Activated CD4-positive, alpha-beta T cell treated with anti-CD3 and anti-CD28 coated beads for 4 hours (primary cell): Measurements from ENCODE around the gene TLN1.
A peak's percentile ranks its signal among the peaks of the same experiment; 100 is the strongest.

Experiments used
- DNase-seq, 2 donors: peaks; one replicate each; pipeline ENCODE4 v3.0.0-alpha.2; 2020

The TLN1 gene

GRCh38 chr9:35660966-35661415 lies 71.0 kb downstream of the TLN1 start:
- DNase-seq, result no peak

- DNase-seq, result no peak
Measured at GRCh38 chr9:35659340-35659739, 72.7 kb downstream of the TLN1 start.

GRCh38 chr9:35658968-35659220 lies 73.1 kb downstream of the TLN1 start:
- no peak for DNase-seq

- peak; percentile 79 to 87 for DNase-seq
Measured at GRCh38 chr9:35658137-35658967, 73.6 kb downstream of the TLN1 start, which contains the start of gene CCDC107. Gene CCDC107 (plus strand): TSS chr9:35658292. CDS start chr9:35658380, 88 bp downstream.

- DNase-seq, result peak; percentile 92 to 95
Measured at GRCh38 chr9:35657546-35658136, 74.4 kb downstream of the TLN1 start, which contains the start of gene RMRP. Gene RMRP (minus strand): TSS chr9:35658019.

- DNase-seq, result no peak
Measured at GRCh38 chr9:35656831-35657545, 75.0 kb downstream of the TLN1 start.

GRCh38 chr9:35656348-35656747 lies 75.6 kb downstream of the TLN1 start:
- no peak for DNase-seq

- DNase-seq, result no peak
Measured at GRCh38 chr9:35653611-35654010, 78.4 kb downstream of the TLN1 start.

GRCh38 chr9:35652829-35653209 lies 79.2 kb downstream of the TLN1 start:
- DNase-seq, result no peak

- DNase-seq, result no peak
Measured at GRCh38 chr9:35651956-35652828, 79.8 kb downstream of the TLN1 start.

- DNase-seq, result no peak
Measured at GRCh38 chr9:35650341-35651158, 81.4 kb downstream of the TLN1 start, which contains the start of gene SIT1. Gene SIT1 (minus strand): TSS chr9:35650931. CDS start chr9:35650853, 78 bp downstream.

GRCh38 chr9:35649431-35650340 lies 82.3 kb downstream of the TLN1 start:
- DNase-seq, result peak; percentile 53 to 64
